Mucosa of descending colon (tissue), 3 donors: Measurements from ENCODE around the gene KCNQ1OT1. TPM values are rescaled to one million over a fixed set of nuclear protein-coding genes. Genes with fewer than 3 reads are reported as not detected.

ENCODE experiments used
- ATAC-seq: fragments of 200-7000 bp; cut with Tn5 transposase; one replicate; pipeline ENCODE4 v1.9.1; 2020; ENCODE audit warnings: mild to moderate bottlenecking, moderate library complexity
- DNase-seq, 3 donors: peaks; one replicate each; pipeline ENCODE4 v3.0.0-alpha.2; 2020
- H3K36me3 ChIP-seq: fragments of 200-600 bp; one replicate; pipeline ENCODE4 v1.8.0; 2021; ENCODE audit warnings: low read depth, mild to moderate bottlenecking
- H3K4me1 ChIP-seq: fragments of 200-600 bp; one replicate; pipeline ENCODE4 v1.8.0; 2021; ENCODE audit warnings: low read depth, mild to moderate bottlenecking
- H3K4me3 ChIP-seq: fragments of 200-600 bp; one replicate; pipeline ENCODE4 v1.8.0; 2021; ENCODE audit warnings: mild to moderate bottlenecking
- H3K9me3 ChIP-seq: fragments of 200-600 bp; one replicate; pipeline ENCODE4 v1.8.0; 2021; ENCODE audit warnings: mild to moderate bottlenecking
- CTCF ChIP-seq: fragments of 200-600 bp; IDR thresholded peaks from one replicate; pipeline ENCODE4 v1.8.0; 2022; ENCODE audit warnings: antibody characterized with exemption, mild to moderate bottlenecking
- intact Hi-C, 2 donors: fragments of 100-400 bp; cut with DNase I in 1 of 2; cut with micrococcal nuclease in 1 of 2; formaldehyde crosslinking; loops; one replicate each; pipeline versions ENCODE4 v1.11.0 to v1.11.1; 2022; cut with DNase I, micrococcal nuclease
- total RNA-seq, 3 donors: library from RNA; stranded (reverse); fragmentation: NEBNext Ultra II Directional in 2 of 3; extraction: Animal tissue kit (Norgen Biotek cat#: 25700) in 2 of 3; gene quantifications; one replicate each; pipeline versions ENCODE4 v1.2.1 to v1.2.4, GENCODE V29; 2021 to 2023
- donor health status: DM: no; HTN: no; CAD: no; lungs with moderate emphysema.
- donor health status: DM: no; HTN: no; CAD: no.
- donor health status: DM: no; HTN: yes; CAD: no.

Gene KCNQ1OT1
- total RNA-seq, 3 donors from 2014 or later = 1.5 to 1.7 (median 1.7) TPM

DNA sequence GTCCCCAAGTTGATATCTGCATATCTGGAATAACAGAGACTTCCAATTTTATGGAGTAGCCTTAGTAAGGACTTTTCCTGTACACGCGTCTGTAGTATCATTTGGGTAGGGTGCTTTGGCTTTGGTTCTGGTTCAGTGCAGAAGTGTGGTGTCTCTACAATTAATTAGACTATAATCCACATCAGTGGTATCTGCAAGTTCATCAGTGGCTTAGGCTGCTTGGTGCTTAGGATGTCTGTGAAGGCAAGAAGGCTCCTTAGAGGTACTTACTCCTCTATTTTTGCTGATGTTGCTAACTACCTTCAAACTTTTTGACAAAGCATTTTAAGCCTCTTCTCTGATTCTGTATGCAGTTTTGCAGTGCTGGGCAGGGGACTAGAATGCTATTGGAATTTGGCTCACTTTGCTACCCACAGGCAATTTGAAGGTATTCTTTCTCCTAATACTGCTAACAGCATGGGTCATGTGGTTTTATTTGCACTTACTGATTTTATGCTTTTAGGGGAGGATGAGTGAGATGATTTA lies 49.4 kb downstream of the KCNQ1OT1 start:
- intact Hi-C loops = no loop called here
- no peak for TF ChIP-seq CTCF
- no peak overlapping the region for H3K4me3 ChIP-seq
- no peaks in the 10 kb centered on the region for H3K36me3 ChIP-seq
- no peak for ATAC-seq
- peaks cover 52% of the 10 kb centered on the region for H3K9me3 ChIP-seq
- DNase-seq = no peak
- no peaks in the 10 kb centered on the region for H3K4me1 ChIP-seq

DNA sequence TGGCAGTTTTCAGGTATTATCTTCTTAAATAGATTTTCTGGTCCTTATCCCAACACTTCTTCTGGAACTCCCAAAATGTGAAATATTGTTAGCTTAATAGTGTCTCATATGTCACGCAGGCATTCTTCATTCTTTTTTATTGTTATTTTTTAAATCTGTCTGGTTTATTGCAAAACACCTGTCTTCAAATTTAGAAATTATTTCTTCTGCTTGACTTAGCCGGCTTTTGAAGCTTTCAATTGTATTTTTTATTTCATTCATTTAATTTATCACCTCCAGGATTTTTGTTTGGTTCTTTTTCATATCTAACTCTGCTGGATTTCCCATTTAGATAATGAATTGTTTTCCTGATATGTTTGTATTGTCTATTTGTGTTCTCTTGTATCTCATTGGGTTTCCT lies 49.9 kb downstream of the KCNQ1OT1 start:
- no peak for ATAC-seq
- Histone ChIP-seq H3K4me3 (no peak overlapping the region), H3K9me3 (peaks cover 57% of the 10 kb centered on the region), H3K4me1 (no peaks in the 10 kb centered on the region), H3K36me3 (no peaks in the 10 kb centered on the region)
- no peak for DNase-seq
- intact Hi-C loops = no loop called here
- TF ChIP-seq CTCF = no peak

- ATAC-seq (no peak), DNase-seq (no peak)
- Histone ChIP-seq H3K9me3 (peaks cover 62% of the 10 kb centered on the region), H3K4me1 (no peaks in the 10 kb centered on the region), H3K4me3 (no peak overlapping the region), H3K36me3 (no peaks in the 10 kb centered on the region)
- no peak for TF ChIP-seq CTCF
- intact Hi-C loops = no loop called here
Measured at GRCh38 chr11:2649400-2649799, 50.4 kb downstream of the KCNQ1OT1 start.

DNA sequence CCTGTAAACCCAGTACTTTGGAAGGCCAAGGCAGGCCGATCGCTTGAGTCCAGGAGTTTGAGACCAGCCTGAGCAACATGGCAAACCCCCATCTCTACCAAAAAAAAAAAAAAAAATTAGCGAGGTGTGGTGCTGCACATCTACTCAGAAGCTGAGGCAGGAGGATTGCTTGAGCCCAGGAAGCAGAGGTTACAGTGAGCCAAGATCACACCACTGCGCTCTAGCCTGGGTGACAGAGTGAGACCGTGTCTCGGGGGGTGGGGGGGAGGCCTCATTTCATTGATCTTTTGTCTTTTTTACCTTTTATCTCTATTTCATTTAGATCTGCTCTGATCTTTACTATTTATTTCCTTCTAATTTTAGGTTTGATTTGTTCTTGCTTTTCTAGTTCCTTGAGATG lies 51.8 kb downstream of the KCNQ1OT1 start:
- TF ChIP-seq CTCF = no peak
- Histone ChIP-seq H3K9me3 (peaks cover 76% of the 10 kb centered on the region), H3K36me3 (no peaks in the 10 kb centered on the region), H3K4me1 (no peaks in the 10 kb centered on the region), H3K4me3 (no peak overlapping the region)
- DNase-seq = no peak
- intact Hi-C loops = no loop called here
- no peak for ATAC-seq

- Histone ChIP-seq H3K4me1 (no peaks in the 10 kb centered on the region), H3K9me3 (peaks cover 83% of the 10 kb centered on the region), H3K4me3 (no peak overlapping the region), H3K36me3 (no peaks in the 10 kb centered on the region)
- DNase-seq (no peak), ATAC-seq (no peak)
- intact Hi-C loops = no loop called here
- no peak for TF ChIP-seq CTCF
Measured at GRCh38 chr11:2647167-2647566, 52.6 kb downstream of the KCNQ1OT1 start.

- H3K4me1 ChIP-seq = no peaks in the 10 kb centered on the region
- H3K9me3 ChIP-seq = peaks cover 84% of the 10 kb centered on the region
- H3K36me3 ChIP-seq = no peaks in the 10 kb centered on the region
- no peak overlapping the region for H3K4me3 ChIP-seq
- ATAC-seq (no peak), DNase-seq (no peak)
- no peak for TF ChIP-seq CTCF
- intact Hi-C loops = no loop called here
Measured at GRCh38 chr11:2645779-2646118, 54.0 kb downstream of the KCNQ1OT1 start.
